Activated CD8-positive, alpha-beta memory T cell treated with anti-CD3 and anti-CD28 coated beads for 48 hours (primary cell): ENCODE data around the gene DBNDD1.

ENCODE experiments used
- DNase-seq, 3 experiments: peaks; one replicate each; pipeline ENCODE4 v3.0.0-alpha.2; 2020; ENCODE audit warnings: low read depth in 2 of 3, low spot score in 2 of 3

The DBNDD1 gene

GRCh38 chr16:90037276-90037675 is 18.0 kb upstream of the DBNDD1 start:
- DNase-seq: no peak

- DNase-seq: no peak
Measured at GRCh38 chr16:90035902-90036301, 16.6 kb upstream of the DBNDD1 start.

- DNase-seq: no peak
Measured at GRCh38 chr16:90034504-90034903, 15.2 kb upstream of the DBNDD1 start.

GRCh38 chr16:90033387-90033786 is 14.1 kb upstream of the DBNDD1 start:
- DNase-seq: no peak

GRCh38 chr16:90032674-90033331 is 13.5 kb upstream of the DBNDD1 start:
- DNase-seq: no peak

- no peak for DNase-seq
Measured at GRCh38 chr16:90031931-90032673, 12.8 kb upstream of the DBNDD1 start.

- DNase-seq: no peak
Measured at GRCh38 chr16:90031186-90031930, 12.1 kb upstream of the DBNDD1 start.

- no peak for DNase-seq
Measured at GRCh38 chr16:90028985-90029384, 9.7 kb upstream of the DBNDD1 start.

- DNase-seq: no peak
Measured at GRCh38 chr16:90027611-90028010, 8.4 kb upstream of the DBNDD1 start.

GRCh38 chr16:90026135-90026534 is 6.9 kb upstream of the DBNDD1 start:
- DNase-seq: no peak

- DNase-seq: no peak
Measured at GRCh38 chr16:90023078-90023447, 3.8 kb upstream of the DBNDD1 start.

- DNase-seq: peak; percentile 60 to 68 (median 60)
Measured at GRCh38 chr16:90022209-90023077, 3.2 kb upstream of the DBNDD1 start.

GRCh38 chr16:90020838-90021382 is 1.7 kb upstream of the DBNDD1 start:
- no peak for DNase-seq

- DNase-seq: no peak
Measured at GRCh38 chr16:90020260-90020837, 1.1 kb upstream of the DBNDD1 start.

GRCh38 chr16:90019543-90020259 is 445 bp upstream of the DBNDD1 start:
- no peak for DNase-seq

- DNase-seq: no peak
Measured at GRCh38 chr16:90018297-90018651, 982 bp downstream of the DBNDD1 start.

GRCh38 chr16:90016339-90016950 is 2.8 kb downstream of the DBNDD1 start:
- DNase-seq: no peak

- no peak for DNase-seq
Measured at GRCh38 chr16:90015586-90016338, 3.5 kb downstream of the DBNDD1 start.
